HG03457 (cell line): ENCODE results near the gene MEFV.
"Not testable (repeated sequence)": the region's sequence is repeated elsewhere in the genome, so short reads cannot be mapped to it uniquely, and the experiment has no call there.

Experiments used
- ATAC-seq: cut with Tn5 transposase; IDR thresholded peaks from one replicate; pipeline ENCODE4 v1.9.1; 2021; ENCODE audit warnings: moderate number of reproducible peaks; ENCODE audit not compliant: unreplicated experiment

The MEFV gene

GRCh38 chr16:3220839-3221238 is 35.6 kb downstream of the MEFV start:
- ATAC-seq, result no peak

- no peak for ATAC-seq
Observed at GRCh38 chr16:3216263-3216640, 40.2 kb downstream of the MEFV start.

GRCh38 chr16:3215601-3216262 is 40.7 kb downstream of the MEFV start:
- ATAC-seq, result no peak

- ATAC-seq, result no peak
Observed at GRCh38 chr16:3214904-3215600, 41.4 kb downstream of the MEFV start.

- no peak for ATAC-seq
Observed at GRCh38 chr16:3212567-3212966, 43.9 kb downstream of the MEFV start.

- no peak for ATAC-seq
Observed at GRCh38 chr16:3212006-3212405, 44.4 kb downstream of the MEFV start.

GRCh38 chr16:3207086-3207953 is 49.1 kb downstream of the MEFV start:
- ATAC-seq, result no peak

GRCh38 chr16:3205939-3206338 is 50.5 kb downstream of the MEFV start:
- ATAC-seq, result not testable (repeated sequence)

- ATAC-seq, result no peak
Observed at GRCh38 chr16:3202903-3203539, 53.4 kb downstream of the MEFV start.

GRCh38 chr16:3198334-3199072 is 57.9 kb downstream of the MEFV start:
- no peak for ATAC-seq

GRCh38 chr16:3197694-3198333 is 58.6 kb downstream of the MEFV start:
- ATAC-seq, result not testable (repeated sequence)

- ATAC-seq, result no peak
Observed at GRCh38 chr16:3195975-3196374, 60.5 kb downstream of the MEFV start.

- ATAC-seq, result no peak
Observed at GRCh38 chr16:3194792-3195191, 61.6 kb downstream of the MEFV start.

GRCh38 chr16:3193221-3194212 is 62.9 kb downstream of the MEFV start:
- no peak for ATAC-seq

- no peak for ATAC-seq
Observed at GRCh38 chr16:3192476-3193019, 63.9 kb downstream of the MEFV start.
